Astrocyte of the cerebellum (primary cell): ENCODE results near the gene BAZ2B.

Experiments used
- DNase-seq: peaks from one replicate; pipeline ENCODE4 v3.0.0-alpha.2; 2011; ENCODE audit warnings: low read depth
- H3K4me3 ChIP-seq: 2 replicates; pipeline ENCODE4 v1.5.1; 2011; ENCODE audit warnings: mild to moderate bottlenecking, low read depth, low read length, moderate library complexity
- in situ Hi-C: cut with HindIII; loops from 2 replicates; pipeline ENCODE4 v1.10.0; 2017; ENCODE audit warnings: low sequenced_read_pairs
- TF ChIP-seq, protein P1 (sequence below): IDR thresholded peaks from 2 replicates; pipeline ENCODE4 v1.5.1; 2012; ENCODE audit warnings: low read length, low read depth, moderate library complexity, mild to moderate bottlenecking; ENCODE audit errors: missing control alignments

The BAZ2B gene

DNA sequence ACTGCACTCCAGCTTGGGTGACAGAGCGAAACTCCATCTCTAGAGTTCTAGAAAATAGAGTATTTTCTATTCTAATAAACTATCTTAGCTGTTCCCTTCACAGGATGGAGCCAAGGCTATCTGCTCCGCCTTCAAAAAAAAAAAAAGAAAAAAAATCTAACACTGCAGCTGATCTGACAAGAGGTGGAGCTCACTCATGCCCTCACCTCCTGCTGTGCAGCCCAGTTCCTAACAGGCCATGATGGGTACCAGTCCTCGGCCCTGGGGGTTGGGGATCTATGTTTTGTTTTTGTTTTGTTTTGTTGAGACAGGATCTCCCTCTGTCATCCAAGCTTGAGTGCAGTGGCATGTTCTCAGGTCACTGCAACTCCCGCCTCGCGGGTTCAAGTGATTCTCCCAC lies 332.8 kb downstream of the BAZ2B start:
- TF ChIP-seq, protein P1, sequence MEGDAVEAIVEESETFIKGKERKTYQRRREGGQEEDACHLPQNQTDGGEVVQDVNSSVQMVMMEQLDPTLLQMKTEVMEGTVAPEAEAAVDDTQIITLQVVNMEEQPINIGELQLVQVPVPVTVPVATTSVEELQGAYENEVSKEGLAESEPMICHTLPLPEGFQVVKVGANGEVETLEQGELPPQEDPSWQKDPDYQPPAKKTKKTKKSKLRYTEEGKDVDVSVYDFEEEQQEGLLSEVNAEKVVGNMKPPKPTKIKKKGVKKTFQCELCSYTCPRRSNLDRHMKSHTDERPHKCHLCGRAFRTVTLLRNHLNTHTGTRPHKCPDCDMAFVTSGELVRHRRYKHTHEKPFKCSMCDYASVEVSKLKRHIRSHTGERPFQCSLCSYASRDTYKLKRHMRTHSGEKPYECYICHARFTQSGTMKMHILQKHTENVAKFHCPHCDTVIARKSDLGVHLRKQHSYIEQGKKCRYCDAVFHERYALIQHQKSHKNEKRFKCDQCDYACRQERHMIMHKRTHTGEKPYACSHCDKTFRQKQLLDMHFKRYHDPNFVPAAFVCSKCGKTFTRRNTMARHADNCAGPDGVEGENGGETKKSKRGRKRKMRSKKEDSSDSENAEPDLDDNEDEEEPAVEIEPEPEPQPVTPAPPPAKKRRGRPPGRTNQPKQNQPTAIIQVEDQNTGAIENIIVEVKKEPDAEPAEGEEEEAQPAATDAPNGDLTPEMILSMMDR, result no peak
- in situ Hi-C loops, result no loop called here
- no peak overlapping the region for H3K4me3 ChIP-seq

DNA sequence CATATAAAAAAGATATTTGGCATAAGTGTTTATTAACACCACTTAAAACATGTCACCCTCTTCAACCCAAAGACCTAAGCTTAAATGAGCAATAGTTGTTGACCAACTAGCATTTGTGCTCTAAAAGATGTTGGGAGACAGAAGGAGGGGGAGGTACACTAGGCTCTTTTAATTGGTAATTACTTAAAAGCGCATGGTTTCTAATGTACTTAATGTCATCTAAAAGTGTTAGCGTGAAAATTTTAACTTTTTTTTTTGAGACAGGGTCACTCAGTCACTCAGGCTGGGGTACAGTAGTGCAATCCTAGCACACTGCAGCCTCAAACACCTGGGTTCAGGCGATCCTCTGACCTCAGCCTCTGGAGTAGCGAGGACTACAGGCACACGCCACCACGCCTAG lies 335.3 kb downstream of the BAZ2B start:
- in situ Hi-C loops, result no loop called here
- no peak overlapping the region for H3K4me3 ChIP-seq
- TF ChIP-seq, protein P1, result no peak
- no peak for DNase-seq

More for the DNA sequence above, 332.8 kb downstream of the BAZ2B start:
- DNase-seq, result no peak

DNA sequence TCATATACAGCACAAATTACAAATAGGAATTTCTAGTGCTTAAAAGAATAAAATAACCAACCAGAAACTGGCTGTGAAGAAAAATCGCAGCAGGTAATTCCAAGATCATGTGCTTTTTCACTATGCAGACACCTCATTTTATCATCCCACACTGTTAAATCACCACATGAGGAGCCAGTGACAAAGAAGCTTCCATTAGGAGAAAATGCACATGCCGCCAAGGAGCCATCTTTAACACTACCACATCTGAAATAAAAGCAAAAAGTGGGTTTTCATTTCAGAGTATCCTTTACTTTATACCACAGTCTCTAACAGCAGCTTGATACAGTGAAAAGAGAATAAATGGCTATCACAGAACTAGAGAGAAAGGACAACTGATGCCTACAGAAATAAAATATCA lies 336.6 kb downstream of the BAZ2B start:
- H3K4me3 ChIP-seq, result no peak overlapping the region
- in situ Hi-C loops, result no loop called here
- TF ChIP-seq, protein P1, result no peak
- no peak for DNase-seq

DNA sequence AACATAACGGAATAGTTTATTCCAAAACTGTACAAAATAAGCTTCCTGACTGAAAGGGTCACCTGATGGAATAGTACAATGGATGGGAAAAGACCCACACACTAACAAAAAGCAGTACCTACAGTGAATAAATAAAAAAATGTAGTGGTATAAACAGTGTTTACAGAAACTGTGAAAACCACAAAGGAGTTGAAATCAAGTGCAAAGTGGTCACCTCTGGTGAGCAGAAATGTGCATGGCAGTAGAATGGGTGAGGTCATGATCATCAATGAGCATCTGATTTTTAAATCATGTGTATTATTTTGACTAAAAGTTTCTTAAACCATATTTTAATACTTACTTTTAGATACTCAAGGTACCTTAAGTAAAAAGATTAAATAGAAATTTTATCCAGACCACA lies 341.2 kb downstream of the BAZ2B start:
- DNase-seq, result no peak
- TF ChIP-seq, protein P1, result no peak
- in situ Hi-C loops, result no loop called here
- H3K4me3 ChIP-seq, result no peak overlapping the region

DNA sequence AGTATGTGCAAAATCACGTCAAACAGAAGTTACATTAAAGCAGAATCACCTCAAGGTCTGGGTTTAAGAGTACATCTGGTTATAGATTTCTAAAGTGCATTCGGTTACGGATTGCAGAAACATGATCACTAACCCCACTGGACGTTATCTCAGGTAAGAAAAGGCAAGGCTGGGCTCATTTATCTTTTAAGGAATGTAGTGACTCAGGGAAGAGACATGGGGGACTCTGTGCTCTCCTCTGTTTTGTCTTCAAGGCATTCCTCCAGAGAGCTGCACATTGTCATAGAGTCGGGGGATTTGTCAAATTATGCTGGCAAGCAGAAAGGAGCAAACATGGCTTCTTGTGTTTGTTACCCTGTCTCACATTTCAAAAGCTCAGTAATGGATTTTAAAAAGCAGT lies 344.2 kb downstream of the BAZ2B start:
- no peak overlapping the region for H3K4me3 ChIP-seq
- in situ Hi-C loops, result no loop called here
- TF ChIP-seq, protein P1, result no peak
- DNase-seq, result no peak

DNA sequence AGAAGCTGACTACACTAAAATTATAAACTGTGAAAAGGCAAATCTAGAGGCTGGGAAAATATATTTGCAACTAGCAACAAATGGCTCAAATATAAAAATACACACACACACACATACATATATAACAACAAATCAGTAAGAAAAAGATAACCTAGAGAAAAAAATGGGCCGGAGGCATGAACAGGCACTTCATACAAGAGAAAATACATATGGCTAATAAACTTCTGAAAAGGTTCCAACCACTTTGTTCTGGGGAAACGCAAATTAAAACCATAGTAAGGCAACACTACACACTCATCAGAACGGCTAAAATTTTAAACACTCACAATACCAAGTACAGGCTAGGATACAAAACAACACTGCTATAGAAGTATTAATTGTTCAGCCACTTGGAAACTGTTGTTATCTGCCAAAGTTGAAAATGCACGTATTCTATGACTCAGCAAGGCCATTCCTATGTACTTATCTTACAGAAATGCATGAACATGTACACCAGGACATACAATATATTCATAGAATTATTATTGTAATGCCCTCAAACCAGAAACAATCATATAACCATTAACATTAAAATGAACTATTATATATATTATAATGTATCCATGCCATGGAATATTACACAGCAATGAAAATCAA lies 345.5 kb downstream of the BAZ2B start:
- in situ Hi-C loops, result no loop called here
- no peak for DNase-seq
- H3K4me3 ChIP-seq, result no peak overlapping the region
- TF ChIP-seq, protein P1, result no peak
